Activated CD8-positive, alpha-beta memory T cell treated with anti-CD3 and anti-CD28 coated beads for 24 hours (primary cell): ENCODE data around the gene ANKRD33B.

Experiments
- DNase-seq: peaks from one replicate; pipeline ENCODE4 v3.0.0-alpha.2; 2020

ANKRD33B gene

DNA sequence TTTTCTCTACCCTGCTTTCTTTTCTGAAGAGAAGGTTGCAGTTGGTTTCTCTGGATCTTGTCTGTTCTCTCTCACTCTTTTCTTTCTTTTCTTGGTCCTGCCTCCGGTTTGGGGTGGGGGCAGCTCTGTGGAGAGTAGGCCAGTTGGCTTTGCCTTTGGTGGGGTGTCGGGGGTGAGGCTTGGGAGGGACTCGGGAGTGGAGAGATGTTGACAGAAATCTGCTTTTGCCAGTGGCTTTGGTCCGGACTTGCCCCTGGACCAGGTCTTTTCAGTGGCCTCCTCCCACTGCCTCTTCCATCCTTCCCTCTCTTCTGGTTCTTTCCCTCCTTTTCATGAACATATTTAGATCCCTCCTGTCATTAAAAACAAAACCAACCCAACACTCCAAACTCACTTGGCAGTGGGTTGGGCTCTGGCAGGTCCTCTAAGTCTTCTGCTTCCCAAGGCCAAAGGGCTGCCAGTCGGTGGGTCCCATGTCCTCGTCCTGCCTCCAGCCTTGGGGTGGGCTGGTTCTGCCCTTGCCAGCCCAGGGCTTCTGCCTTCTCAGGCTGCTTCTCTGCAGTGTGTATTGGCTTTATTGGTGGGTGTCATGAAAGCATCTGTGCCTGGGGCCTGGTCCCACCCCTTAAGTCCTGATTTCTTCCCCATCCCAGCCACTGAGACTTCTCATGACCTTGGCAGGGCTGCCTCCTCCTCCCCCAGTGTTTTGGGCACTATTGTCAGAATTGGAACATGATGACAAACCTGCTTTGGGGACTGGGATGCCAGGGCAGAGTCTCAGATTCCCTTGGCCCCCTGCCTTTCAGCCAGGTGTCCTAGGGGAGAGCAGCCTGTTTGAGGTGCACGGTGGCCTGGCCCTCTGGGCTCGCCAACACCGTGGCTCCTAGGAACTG is 16.9 kb downstream of the ANKRD33B start:
- DNase-seq, result peak; percentile 44

DNA sequence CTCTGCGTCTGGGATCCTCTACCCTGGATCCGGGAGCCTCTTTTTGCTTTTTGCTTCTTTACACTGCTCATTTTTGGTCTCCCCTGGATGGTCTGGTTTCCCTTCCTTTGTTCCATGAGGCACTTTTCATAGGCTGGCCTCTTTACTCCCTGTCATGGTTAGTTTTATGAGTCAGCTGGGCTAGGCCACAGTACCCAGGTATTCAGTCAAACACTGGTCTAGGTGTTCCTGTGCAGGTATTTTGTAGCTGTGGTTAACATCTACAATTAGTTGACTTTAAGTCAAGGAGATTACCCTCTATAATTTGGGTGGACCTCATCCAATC is 17.5 kb downstream of the ANKRD33B start:
- no peak for DNase-seq

DNA sequence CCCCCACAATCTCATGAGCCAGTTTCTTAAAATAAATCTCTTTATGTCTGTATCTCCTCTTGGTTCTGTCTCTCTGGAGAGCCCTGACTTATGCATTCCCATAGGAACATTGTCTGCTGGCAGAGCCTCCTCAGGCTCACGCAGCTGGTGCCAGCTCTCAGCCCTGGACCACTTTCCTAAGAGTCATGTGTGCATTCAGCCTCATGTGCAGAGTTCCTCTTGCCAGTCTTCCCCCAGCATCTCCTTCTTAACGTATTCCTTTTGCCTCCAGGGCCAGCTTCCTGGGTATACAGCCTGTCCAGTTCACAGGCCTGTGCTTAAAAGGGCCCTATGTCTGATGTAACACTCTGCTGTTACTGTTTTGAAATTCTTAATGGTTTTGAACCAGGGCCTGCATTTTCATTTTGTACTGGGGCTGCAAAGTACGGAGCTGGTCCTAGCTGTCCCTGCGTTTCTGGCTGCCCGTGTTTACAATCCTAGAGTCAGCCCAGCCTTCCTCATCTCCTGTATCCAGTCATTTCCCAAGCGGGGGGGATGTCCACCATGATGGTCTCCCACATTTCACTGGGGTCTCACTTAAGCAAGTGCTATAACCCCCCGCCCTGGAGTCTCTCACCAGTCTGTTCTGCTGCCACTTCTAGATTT is 18.1 kb downstream of the ANKRD33B start:
- DNase-seq, result no peak

DNA sequence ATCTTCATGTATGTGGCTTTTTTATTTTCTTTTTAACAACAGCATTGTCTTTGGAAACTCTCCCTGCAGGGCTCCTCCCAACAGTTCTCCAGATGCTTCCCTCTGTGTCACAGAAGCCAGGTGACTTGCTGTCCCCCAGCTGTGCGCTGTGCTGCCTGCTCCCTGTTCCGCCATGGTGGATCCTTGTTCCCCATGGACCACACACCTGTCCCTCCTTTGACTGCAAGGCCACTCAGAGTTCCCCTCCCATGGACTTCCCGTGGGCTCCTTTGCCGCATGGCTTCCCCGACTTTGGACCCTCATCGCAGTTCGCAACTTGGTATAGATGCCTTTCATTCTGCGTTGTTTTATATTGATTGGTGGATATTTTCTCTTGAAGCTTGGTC is 18.6 kb downstream of the ANKRD33B start:
- no peak for DNase-seq

DNA sequence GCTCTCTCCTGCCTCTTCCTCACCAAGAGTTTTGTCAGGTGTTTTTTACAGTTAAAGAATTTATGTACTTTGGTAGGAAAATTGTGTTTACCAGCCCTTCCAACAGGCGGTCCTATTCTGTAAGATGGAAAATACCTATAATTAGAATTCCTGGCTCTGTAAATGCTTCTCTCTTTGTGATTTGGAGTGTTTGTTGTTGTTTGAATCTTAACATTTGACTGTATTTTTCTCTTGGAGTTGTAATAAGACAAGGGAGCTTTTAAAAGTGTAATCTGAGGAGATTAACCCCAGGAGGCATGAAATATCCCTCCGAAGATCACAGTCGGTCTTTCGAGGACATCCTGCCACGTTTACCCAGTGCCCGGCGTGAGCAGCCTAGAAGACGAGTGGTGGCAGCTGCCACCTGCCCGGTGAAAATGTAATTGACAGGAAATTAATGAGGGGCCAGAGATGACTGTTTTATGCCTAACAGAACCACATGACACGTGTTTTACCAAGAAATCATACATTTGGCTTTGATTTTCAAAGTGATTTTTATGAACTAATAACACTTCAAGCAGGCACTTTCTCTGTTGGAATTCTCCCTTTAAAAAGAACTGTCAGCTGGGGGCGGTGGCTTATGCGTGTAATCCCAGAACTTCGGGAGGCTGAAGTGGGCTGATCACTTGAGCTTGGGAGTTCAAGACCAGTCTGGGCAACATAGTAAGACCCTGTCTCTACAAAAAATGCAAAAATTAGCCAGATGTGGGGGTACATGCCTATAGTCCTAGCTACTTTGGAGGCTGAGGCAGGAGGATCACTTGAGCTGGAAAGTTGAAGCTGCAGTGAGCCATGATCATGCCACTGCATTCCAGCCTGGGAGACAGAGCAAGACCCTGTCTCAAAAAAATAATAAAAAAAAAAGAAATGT is 20.0 kb downstream of the ANKRD33B start:
- no peak for DNase-seq

DNA sequence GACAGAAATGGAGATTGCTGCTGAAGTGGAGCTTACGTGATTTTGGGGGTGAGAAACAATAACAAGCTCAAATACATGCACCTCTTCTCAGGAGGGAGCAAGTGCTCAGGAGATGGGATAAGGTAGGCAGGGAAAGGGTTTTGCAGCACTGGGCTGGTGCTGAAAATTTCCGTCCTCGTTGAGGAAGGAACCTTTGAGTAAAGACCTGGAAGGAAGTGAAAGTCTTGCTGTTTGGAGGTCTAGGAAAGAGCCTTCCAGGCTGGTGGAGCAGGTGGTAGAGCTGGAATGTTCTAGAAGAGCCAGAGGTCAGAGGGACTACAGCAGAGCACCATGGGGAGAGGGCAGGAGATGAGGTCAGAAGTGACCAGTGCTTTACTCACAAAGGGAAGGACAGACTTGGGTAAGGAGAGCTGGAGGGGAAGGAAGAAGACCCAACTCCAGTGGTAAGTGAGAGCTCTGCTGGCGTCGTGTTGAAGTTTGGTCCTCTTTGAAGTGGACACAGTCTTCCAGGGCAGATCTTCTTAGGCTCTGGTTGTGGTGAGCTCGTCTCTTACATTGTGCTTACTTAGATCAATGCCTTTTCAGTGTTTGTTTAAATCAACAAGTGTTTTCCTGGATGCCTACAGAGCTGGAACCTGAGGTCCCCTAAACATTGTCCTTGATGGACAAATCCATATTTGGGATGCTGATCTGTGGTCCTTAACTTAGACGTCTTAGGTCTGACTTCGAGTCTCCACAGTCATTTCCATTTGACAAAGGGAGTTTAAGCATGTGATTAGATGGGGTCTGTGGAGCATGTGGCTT is 21.0 kb downstream of the ANKRD33B start:
- no peak for DNase-seq

DNA sequence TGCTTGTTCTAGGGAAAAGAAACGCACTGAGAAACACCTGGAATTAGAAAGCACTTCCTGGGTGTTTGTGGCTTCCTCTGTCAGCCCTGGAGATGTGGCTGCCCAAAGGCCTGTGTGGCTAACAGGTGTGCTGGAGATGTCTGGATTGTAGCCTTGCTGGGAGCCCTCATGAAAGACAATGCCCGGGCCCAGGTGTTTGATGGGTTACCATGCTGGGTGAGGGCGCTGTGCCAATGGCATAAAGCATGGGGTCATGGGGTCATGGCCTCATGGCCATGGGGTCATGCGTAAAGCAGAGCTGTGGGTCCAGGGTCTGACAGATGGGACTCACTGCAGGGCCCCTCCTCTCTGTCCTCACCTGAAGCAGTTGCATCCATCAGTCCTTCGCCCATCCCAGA is 21.6 kb downstream of the ANKRD33B start:
- DNase-seq, result peak; percentile 50

DNA sequence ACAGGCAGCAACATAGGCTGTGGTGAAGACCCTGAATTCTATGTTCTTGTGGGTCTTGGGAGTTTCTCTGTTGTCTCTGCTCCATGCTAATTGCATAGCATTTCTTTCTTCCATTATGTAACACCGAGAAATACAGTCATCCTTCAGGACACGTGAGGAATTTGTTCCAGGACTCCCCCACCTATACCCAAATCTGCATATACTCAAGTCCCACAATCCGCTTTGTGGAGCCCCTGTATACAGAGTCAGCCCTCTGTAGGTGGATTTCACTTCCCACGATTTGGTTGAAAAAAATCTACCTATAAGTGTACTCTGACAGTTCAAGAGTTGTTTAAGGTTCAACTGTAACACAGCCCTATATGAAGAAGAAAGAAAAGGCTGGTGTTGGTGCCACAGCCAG is 22.1 kb downstream of the ANKRD33B start:
- DNase-seq, result no peak

DNA sequence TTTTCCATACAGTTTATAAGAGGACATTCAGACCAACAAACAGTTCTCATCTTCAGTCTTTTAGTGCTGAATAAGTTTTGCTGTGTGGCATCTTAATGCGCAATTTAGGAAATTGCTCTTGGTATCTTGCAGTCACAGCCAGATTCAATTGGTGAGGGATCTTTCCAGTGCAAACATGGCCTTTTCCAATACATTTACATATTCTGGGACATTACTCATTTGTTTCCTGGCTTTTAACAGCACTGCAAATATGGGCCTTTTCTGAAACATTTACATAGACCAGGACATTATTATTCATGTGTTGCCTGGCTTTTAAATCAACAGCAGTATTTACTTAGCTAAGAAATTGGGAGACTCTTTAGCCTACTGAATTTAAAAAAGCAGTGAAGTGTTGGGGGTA is 22.7 kb downstream of the ANKRD33B start:
- DNase-seq, result no peak

DNA sequence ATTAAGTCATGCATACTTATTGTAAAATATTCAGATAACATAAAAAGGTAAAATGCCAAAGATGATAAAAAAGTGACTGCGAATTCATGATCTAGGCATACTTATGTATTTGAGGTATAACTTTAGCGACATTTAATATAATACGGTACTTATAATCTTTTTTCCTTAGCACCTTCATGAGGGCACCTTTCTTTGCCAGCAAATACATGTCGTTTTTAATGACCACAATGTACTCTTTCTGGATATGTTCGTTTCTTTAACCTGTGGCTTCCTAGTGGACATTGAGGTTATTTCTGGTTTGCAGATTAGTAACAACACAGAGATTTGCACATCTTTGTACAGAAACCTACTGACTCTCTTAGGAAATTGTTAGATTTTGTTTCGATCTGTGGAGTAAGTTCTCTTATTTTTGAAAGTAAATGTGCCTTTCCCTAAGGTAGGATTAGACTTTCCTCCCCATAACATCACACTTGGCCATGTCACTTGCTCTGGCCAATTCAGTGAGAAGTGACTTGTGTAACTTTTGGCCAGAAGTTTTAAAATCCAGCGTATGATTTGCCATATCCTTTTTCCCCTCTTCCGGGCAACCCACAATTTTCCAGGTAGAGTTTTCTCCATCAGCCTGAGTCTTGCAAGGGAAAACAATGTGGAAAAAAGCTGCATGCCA is 24.4 kb downstream of the ANKRD33B start:
- DNase-seq, result no peak

DNA sequence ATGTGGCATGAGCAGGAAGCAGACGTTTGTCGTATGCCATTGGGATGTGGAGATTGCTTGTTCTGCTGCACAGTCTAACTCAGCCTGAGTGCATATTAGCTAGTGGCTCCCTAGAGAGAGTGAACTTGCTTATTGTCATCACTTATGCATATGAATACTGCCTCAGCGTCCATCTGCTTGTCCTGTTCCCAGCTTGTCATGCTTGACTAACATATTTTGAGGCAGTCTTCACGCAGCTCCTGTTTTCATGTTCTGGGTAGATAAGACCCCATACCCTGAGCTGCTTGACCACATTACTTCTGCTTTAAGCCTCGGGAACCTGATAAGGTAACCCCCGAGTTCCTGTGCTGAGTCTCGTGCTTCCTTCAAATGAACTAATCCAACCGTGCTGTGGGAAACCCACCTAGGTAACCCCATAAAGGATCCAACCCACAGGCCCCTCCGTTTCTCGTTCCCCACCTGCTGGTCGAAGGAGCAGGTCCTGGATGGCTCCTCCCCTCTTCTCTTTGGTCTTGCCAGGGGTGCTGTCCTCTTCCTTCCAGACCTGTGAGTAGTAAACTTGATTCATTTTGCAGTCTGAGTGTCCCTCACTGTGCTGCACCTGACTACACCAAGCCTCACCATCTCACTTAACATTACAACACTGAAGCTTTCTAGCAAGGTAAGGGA is 25.0 kb downstream of the ANKRD33B start:
- DNase-seq, result no peak

DNA sequence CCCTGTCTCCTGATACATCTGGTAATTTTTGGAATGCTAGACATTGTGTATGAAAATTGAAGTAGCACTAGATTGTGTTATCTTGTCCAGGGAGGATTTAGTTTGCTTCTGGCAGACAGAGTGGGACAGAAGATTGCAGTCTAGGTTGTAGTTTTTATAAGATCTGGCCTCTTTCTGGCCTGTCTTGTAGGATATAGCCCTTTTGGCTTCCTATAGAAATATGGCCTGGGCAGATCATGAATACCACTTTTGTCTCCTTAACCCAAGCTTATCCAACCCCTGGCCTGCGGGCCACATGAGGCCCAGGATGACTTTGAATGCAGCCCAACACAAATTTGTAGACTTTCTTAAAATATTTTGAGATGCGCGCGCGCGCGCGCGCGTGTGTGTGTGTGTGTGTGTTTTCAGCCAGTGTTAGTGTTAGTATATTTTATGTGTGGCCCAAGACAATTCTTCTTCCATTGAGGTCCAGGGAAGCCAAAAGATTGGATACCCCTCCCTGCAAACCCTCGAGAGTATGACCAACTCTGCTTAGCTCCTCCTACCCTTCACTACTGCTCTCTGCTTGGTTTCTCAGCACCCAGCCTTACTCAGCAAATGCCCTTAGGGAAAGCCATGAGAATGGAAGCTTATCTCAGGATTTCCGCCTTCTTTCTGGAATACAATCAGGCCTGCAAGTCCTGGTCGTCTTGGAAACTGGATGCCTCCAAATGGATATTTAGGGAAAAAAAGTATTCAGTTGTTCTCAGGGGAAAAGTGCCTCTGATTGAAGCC is 26.5 kb downstream of the ANKRD33B start:
- DNase-seq, result peak; percentile 1

DNA sequence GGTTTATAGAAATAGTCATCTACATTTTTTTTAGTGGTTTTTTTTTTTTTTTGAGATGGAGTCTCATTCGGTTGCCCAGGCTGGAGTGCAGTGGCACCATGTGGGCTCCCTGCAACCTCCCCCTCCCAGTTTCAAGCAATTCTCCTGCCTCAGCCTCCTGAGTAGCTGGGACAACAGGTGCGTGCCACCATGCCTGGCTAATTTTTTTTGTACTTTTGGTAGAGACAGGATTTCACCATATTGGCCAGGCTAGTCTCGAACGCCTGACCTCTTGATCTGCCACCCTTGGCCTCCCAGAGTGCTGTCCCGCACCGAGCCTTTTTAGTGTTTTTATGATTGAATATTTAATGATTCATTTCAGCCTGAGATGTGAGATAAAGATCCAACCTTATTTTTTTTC is 27.3 kb downstream of the ANKRD33B start:
- DNase-seq, result no peak

DNA sequence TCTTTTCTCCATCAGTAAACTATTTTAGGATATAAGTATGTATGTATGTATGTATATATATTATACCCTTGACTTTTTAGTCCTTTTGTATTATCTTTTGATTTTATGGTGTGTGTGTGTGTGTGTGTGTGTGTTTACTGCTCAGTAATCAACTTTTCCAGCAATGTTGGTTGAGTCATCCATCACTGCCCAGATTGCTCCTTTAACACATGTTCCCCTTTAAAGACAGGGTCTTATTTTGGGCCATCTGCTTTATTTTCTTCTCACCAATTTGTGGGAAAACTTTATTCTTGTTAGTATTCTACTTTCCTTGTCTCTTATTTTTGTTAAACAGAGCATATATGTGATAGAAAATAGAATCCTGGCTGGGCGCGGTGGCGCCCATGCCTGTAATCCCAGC is 28.1 kb downstream of the ANKRD33B start:
- DNase-seq, result no peak

DNA sequence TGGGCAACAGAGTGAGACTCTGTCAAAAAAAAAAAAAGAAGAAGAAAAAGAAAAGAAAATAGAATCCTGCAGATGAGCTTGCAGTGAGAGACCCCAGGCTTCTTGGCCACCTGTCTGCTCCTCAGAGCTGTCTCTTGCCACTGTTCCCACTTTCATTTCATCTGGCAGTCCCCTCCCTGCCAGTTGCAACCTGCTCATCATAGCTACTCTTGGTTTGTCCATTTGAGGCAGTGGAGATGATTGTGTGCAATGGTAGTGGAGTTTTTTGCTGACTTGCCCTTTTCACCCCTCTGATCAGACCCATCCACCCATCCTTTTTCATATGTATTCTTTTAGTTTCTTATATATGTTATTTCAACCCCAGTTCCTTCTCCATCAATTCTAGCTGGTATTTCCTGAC is 28.7 kb downstream of the ANKRD33B start:
- DNase-seq, result peak; percentile 47

DNA sequence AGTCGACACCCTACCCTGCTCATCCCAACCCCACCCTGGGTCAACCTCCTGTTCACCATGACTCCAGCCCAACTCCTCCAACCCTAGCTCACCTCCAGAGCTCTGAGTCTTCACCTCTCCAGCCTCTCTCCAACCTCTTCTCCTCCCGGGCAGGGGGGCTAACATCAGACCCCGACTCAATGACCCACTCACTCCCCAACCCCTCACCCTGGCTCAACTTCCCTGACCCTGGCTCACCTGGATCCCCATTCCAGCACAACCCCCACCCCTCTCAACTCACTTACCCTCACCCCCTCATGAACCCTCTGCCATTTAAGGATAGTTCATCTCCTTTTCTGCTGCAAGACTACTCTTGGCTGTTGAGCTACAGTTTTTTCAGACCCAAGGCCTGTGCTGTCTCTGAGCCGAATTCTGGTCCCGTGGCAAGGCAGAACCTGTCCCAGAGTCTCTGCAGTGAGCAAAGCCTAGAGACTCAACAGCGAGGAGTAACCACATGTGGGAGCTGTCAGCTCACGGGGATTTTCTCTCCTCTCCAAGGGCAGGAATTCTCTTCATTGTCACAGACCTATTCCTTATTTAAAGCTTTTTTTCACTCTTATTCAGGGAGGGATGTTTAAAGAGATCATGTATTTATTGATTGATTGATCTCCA is 29.8 kb downstream of the ANKRD33B start:
- peak; percentile 51 for DNase-seq

DNA sequence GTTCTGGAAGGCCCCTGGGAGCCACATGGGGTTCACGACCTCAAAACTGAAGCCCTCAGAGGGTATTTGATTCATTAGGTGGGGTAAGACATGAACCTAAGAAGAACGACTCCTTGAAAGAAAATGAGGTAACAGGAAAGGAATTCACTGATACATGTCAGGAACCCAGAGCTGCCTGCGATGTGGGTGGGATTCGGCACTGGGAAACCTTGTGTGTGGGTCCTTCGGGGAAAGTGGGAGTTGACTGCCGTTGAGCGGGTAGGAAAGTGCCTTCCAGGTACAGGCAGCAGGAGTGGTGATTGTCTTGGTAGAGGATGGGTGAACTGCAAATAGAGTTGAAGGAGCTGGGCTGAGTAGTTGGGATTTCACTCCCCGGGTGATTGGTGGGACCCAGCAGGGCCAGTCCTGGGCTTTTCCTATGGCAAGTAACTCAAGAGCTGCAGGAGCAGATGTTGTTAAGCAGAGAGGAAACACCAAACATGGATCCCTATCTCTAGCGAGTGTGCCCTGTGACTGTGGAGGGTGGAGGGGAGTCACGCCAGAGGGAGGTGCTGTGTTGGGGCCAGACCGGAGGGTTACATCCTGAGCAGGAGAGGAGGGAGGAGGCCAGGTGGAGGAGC is 30.8 kb downstream of the ANKRD33B start:
- DNase-seq, result peak; percentile 54

DNA sequence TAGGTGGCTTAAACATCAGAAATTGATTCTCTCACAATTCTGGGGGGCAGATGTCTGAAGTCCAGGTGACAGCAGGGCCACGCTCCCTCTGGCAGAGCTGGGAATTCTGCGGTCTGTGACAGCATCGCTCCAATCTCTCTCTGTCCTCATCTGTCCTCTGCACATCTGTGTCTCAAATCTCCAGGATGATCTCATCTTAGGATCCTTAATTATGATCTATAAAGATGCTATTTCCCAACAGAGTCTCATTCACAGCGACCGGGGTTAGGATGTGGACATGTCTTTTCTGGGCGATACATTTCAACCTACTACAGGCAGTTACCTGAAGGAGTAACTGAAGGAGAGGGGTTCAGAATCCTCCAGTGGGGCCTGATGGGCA is 31.4 kb downstream of the ANKRD33B start:
- no peak for DNase-seq

DNA sequence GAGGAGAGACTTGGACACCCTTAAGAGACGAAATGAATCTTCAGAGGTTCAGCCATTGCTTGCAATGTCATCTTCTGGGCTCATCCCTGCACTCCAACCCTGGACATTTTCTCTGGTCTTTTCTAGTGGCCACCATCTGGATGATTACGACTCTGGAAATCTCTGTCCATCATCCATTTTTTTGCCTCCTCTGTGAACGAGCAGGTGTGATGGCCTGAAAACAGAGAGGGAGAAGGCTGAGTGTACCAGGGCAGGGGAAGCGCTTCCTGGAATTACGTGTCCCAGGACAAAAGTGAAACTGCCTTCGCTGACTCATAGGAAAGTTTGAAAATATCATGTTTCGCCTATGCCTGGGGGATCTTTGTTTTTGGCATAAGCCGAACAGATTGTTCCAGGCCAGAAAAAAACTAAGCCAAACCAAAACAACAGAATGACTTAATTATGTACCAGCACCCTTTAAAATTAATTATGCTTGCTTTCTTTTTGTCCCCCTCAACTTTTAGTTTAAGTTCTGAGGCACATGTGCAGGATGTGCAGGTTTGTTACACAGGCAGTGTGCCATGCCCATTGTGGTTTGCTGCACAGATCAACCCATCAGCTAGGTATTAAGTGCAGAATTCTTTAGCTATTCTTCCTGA is 31.9 kb downstream of the ANKRD33B start:
- peak; percentile 61 for DNase-seq
